LNCaP clone FGC (cell line): ENCODE results near the gene AP1G2.
A peak's percentile ranks its signal among the peaks of the same experiment; 100 is the strongest.
"Not testable (repeated sequence)": the region's sequence is repeated elsewhere in the genome, so short reads cannot be mapped to it uniquely, and the experiment has no call there.

Source experiments
- DNase-seq: peaks from one replicate; pipeline ENCODE4 v3.0.0-alpha.2; 2011; ENCODE audit warnings: low read depth
- H3K4me3 ChIP-seq: 2 replicates; pipeline ENCODE4 v1.5.1; 2011; ENCODE audit warnings: mild to moderate bottlenecking, low read depth, low read length, control low read depth
- CTCF ChIP-seq: IDR thresholded peaks from 2 replicates; pipeline ENCODE4 v1.5.1; 2012; ENCODE audit warnings: mild to moderate bottlenecking; ENCODE audit not compliant: control insufficient read depth, insufficient read depth; ENCODE audit errors: extremely low read depth

AP1G2 gene

GRCh38 chr14:23610815-23611289 lies 43.3 kb upstream of the AP1G2 start:
- no peak overlapping the region for H3K4me3 ChIP-seq
- no peak for TF ChIP-seq CTCF
- DNase-seq = no peak

- no peak overlapping the region for H3K4me3 ChIP-seq
- no peak for DNase-seq
Observed at GRCh38 chr14:23610090-23610814, 42.7 kb upstream of the AP1G2 start.

GRCh38 chr14:23609411-23610089 lies 42.0 kb upstream of the AP1G2 start:
- DNase-seq, H3K4me3 ChIP-seq: not testable (repeated sequence)

More at GRCh38 chr14:23610090-23610814, 42.7 kb upstream of the AP1G2 start:
- no peak for TF ChIP-seq CTCF

- no peak for TF ChIP-seq CTCF
- H3K4me3 ChIP-seq = no peak overlapping the region
- DNase-seq = no peak
Observed at GRCh38 chr14:23609001-23609400, 41.4 kb upstream of the AP1G2 start.

- DNase-seq = peak; percentile 36
- no peak for TF ChIP-seq CTCF
- H3K4me3 ChIP-seq = no peak overlapping the region
Observed at GRCh38 chr14:23608454-23608853, 40.9 kb upstream of the AP1G2 start.

GRCh38 chr14:23605931-23606585 lies 38.5 kb upstream of the AP1G2 start:
- no peak overlapping the region for H3K4me3 ChIP-seq
- no peak for TF ChIP-seq CTCF
- DNase-seq = no peak

GRCh38 chr14:23604675-23605170 lies 37.1 kb upstream of the AP1G2 start:
- TF ChIP-seq CTCF = no peak
- no peak for DNase-seq

More at GRCh38 chr14:23604675-23605170, 37.1 kb upstream of the AP1G2 start:
- no peak overlapping the region for H3K4me3 ChIP-seq
